ENCODE measurements around the gene WWC1.

- TF ChIP-seq CTCF (IDR thresholded peaks at IDR 0.05), result no peak
- TF ChIP-seq POLR2A (IDR thresholded peaks at IDR 0.05), result no peak
These were observed 33.6 kb downstream of the WWC1 start for GRCh38 chr5:168324859-168325630.

Data from adrenal gland (tissue), 5 donors.